Fibroblast of gingiva (primary cell): ENCODE measurements around the gene CD69.
A peak's percentile ranks its signal among the peaks of the same experiment; 100 is the strongest.

ENCODE experiments used
- DNase-seq: peaks from one replicate; pipeline ENCODE4 v3.0.0-alpha.2; 2011; ENCODE audit warnings: low read depth

Gene CD69

GRCh38 chr12:9781360-9781759 is 20.7 kb upstream of the CD69 start:
- no peak for DNase-seq

GRCh38 chr12:9779209-9779608 is 18.5 kb upstream of the CD69 start:
- no peak for DNase-seq

- no peak for DNase-seq
These were observed 16.1 kb upstream of the CD69 start for GRCh38 chr12:9776781-9777180.

GRCh38 chr12:9773216-9773877 is 12.6 kb upstream of the CD69 start:
- no peak for DNase-seq

GRCh38 chr12:9763025-9763424 is 2.3 kb upstream of the CD69 start:
- no peak for DNase-seq

- DNase-seq = no peak
These were observed 1.7 kb upstream of the CD69 start for GRCh38 chr12:9762369-9762768.

- no peak for DNase-seq
These were observed 699 bp upstream of the CD69 start for GRCh38 chr12:9761419-9761781.

GRCh38 chr12:9760120-9760519 is 581 bp downstream of the CD69 start:
- DNase-seq = no peak

GRCh38 chr12:9759694-9760093 is 1.0 kb downstream of the CD69 start:
- DNase-seq = no peak

GRCh38 chr12:9758119-9758518 is 2.6 kb downstream of the CD69 start:
- no peak for DNase-seq

GRCh38 chr12:9757433-9758025 is 3.2 kb downstream of the CD69 start:
- DNase-seq = no peak

- DNase-seq = no peak
These were observed 4.0 kb downstream of the CD69 start for GRCh38 chr12:9756706-9757105.

GRCh38 chr12:9756170-9756569 is 4.5 kb downstream of the CD69 start:
- DNase-seq = no peak

GRCh38 chr12:9755567-9755966 is 5.1 kb downstream of the CD69 start:
- DNase-seq = no peak

- DNase-seq = no peak
These were observed 5.7 kb downstream of the CD69 start for GRCh38 chr12:9755035-9755434.

GRCh38 chr12:9754099-9754927 is 6.4 kb downstream of the CD69 start:
- no peak for DNase-seq

- no peak for DNase-seq
These were observed 7.2 kb downstream of the CD69 start for GRCh38 chr12:9753498-9753897.

GRCh38 chr12:9753073-9753472 is 7.6 kb downstream of the CD69 start:
- no peak for DNase-seq

- no peak for DNase-seq
These were observed 8.4 kb downstream of the CD69 start for GRCh38 chr12:9752145-9752933.

- peak; percentile 14 for DNase-seq
These were observed 9.2 kb downstream of the CD69 start for GRCh38 chr12:9751204-9752144.
